ENCODE measurements around the gene PPP1R9A. TPM values are rescaled to one million over a fixed set of nuclear protein-coding genes. Genes with fewer than 3 reads are reported as not detected.
A peak's percentile ranks its signal among the peaks of the same experiment; 100 is the strongest.

Gene PPP1R9A
- total RNA-seq, 1 experiment from 2014 or later, result 15.6 TPM

DNA sequence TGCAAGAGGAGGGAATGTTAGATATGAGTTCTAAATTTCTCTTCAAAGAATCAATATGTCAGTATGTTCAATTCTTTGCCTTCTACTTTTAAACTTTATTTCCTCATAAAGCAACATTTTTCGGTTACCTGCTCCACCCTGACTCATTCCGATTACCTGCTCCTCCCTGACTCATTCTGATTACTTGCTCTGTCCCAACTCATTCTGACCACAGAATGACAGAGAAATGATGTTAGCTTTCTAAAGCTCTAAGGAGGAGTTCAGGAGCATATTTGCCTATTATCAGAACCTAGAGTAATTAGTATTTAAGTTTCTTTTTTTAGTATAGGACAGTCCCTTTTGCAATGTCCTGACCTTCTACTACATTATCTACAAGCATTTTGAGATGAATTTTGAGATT is 24.5 kb upstream of the PPP1R9A start:
- TF ChIP-seq EZH2 (IDR thresholded peaks at IDR 0.05; ENCODE audit: borderline replicate concordance, low read depth, low read length, poor library complexity, severe bottlenecking), result no peak
- TF ChIP-seq, protein P1, sequence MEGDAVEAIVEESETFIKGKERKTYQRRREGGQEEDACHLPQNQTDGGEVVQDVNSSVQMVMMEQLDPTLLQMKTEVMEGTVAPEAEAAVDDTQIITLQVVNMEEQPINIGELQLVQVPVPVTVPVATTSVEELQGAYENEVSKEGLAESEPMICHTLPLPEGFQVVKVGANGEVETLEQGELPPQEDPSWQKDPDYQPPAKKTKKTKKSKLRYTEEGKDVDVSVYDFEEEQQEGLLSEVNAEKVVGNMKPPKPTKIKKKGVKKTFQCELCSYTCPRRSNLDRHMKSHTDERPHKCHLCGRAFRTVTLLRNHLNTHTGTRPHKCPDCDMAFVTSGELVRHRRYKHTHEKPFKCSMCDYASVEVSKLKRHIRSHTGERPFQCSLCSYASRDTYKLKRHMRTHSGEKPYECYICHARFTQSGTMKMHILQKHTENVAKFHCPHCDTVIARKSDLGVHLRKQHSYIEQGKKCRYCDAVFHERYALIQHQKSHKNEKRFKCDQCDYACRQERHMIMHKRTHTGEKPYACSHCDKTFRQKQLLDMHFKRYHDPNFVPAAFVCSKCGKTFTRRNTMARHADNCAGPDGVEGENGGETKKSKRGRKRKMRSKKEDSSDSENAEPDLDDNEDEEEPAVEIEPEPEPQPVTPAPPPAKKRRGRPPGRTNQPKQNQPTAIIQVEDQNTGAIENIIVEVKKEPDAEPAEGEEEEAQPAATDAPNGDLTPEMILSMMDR (conservative IDR thresholded peaks at IDR 0.05; ENCODE audit: low read depth, low read length), result no peak
- Histone ChIP-seq H3K4me3 (ENCODE audit: low read depth, low read length, poor library complexity, severe bottlenecking) (no peak overlapping the region), H3K36me3 (ENCODE audit: insufficient read depth, low read length, poor library complexity, severe bottlenecking) (no peaks in the 10 kb centered on the region), H3K27ac (ENCODE audit: low read depth, low read length, poor library complexity, severe bottlenecking) (no peak overlapping the region), H3K27me3 (replicated peaks; ENCODE audit: insufficient read depth, low read depth, low read length, poor library complexity) (no peaks in the 10 kb centered on the region), H3K9me3 (ENCODE audit: low read depth, low read length, poor library complexity, severe bottlenecking) (peaks cover 10% of the 10 kb centered on the region), H3K4me1 (ENCODE audit: insufficient read depth, low read length, poor library complexity, severe bottlenecking) (no peaks in the 10 kb centered on the region)
- ChIA-PET POLR2A (ENCODE audit: low non-redundant PET) (interaction anchor here (0.5 kb wide), 1 partner anchor 344 kb away, joined by 8 read pairs; no protein-coding TSS in a partner anchor), CTCF (no interaction called here)
- no TSS peak for BruUV-seq (replicated peaks)
- intact Hi-C loops (cut with micrococcal nuclease; ENCODE audit: unreplicated experiment), result no loop called here
- no peak for DNase-seq (ENCODE audit: low spot score)

DNA sequence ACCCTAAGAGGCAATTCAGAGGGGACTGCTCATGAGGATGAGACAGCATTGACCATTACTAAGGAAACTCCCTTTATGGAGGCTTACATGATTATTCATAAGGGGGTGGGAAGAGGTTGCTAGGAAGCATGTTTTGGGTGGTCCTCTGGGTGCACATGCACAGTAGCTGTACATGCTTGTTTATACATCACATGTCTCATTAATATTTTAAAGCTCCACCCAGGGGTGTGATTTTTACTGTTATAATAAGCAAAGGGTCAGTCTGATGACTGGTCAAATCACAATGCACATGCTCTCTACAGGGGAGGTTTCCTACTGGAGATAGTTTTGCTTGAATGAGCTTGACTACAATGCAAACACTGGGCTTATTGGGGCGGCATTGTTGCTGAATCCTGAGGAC is 23.8 kb upstream of the PPP1R9A start:
- Histone ChIP-seq H3K27ac (ENCODE audit: low read depth, low read length, poor library complexity, severe bottlenecking) (no peak overlapping the region), H3K27me3 (replicated peaks; ENCODE audit: insufficient read depth, low read depth, low read length, poor library complexity) (no peaks in the 10 kb centered on the region), H3K4me1 (ENCODE audit: insufficient read depth, low read length, poor library complexity, severe bottlenecking) (no peaks in the 10 kb centered on the region), H3K36me3 (ENCODE audit: insufficient read depth, low read length, poor library complexity, severe bottlenecking) (no peaks in the 10 kb centered on the region), H3K4me3 (ENCODE audit: low read depth, low read length, poor library complexity, severe bottlenecking) (no peak overlapping the region), H3K9me3 (ENCODE audit: low read depth, low read length, poor library complexity, severe bottlenecking) (peaks cover 3% of the 10 kb centered on the region)
- BruUV-seq (replicated peaks), result no TSS peak
- intact Hi-C loops (cut with micrococcal nuclease; ENCODE audit: unreplicated experiment), result no loop called here
- CTCF ChIA-PET, result no interaction called here
- POLR2A ChIA-PET (ENCODE audit: low non-redundant PET), result no interaction called here
- DNase-seq (ENCODE audit: low spot score), result no peak
- TF ChIP-seq EZH2 (IDR thresholded peaks at IDR 0.05; ENCODE audit: borderline replicate concordance, low read depth, low read length, poor library complexity, severe bottlenecking), result no peak
- TF ChIP-seq, protein P1 (conservative IDR thresholded peaks at IDR 0.05; ENCODE audit: low read depth, low read length), result no peak

DNA sequence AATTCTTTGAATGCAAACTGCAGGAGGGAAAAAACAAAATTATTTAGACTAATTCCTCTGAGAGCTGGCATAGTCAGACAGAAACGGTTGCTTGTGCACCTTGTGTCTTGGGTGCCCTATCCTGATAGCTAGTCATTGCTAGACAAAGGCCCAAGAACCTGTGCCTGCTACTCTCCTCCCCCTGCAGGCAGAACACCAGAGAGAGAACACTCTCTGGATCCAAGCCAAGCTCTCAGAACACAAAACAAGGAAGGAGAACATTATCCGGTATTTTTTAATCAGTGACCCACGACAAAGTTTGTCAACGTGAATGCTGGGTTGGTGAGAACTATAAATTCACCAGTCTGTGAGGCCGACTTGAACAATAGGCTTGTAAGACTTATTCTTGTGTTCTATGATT is 18.8 kb upstream of the PPP1R9A start:
- Histone ChIP-seq H3K9me3 (ENCODE audit: low read depth, low read length, poor library complexity, severe bottlenecking) (no peaks in the 10 kb centered on the region), H3K27me3 (replicated peaks; ENCODE audit: insufficient read depth, low read depth, low read length, poor library complexity) (no peaks in the 10 kb centered on the region), H3K27ac (ENCODE audit: low read depth, low read length, poor library complexity, severe bottlenecking) (no peak overlapping the region), H3K4me1 (ENCODE audit: insufficient read depth, low read length, poor library complexity, severe bottlenecking) (peaks cover 4% of the 10 kb centered on the region), H3K4me3 (ENCODE audit: low read depth, low read length, poor library complexity, severe bottlenecking) (no peak overlapping the region), H3K36me3 (ENCODE audit: insufficient read depth, low read length, poor library complexity, severe bottlenecking) (no peaks in the 10 kb centered on the region)
- peak; percentile 63 for DNase-seq (ENCODE audit: low spot score)
- no peak for TF ChIP-seq EZH2 (IDR thresholded peaks at IDR 0.05; ENCODE audit: borderline replicate concordance, low read depth, low read length, poor library complexity, severe bottlenecking)
- TF ChIP-seq, protein P1 (conservative IDR thresholded peaks at IDR 0.05; ENCODE audit: low read depth, low read length), result peak; percentile 40
- intact Hi-C loops (cut with micrococcal nuclease; ENCODE audit: unreplicated experiment), result no loop called here
- BruUV-seq (replicated peaks), result no TSS peak
- CTCF ChIA-PET, result interaction anchor here (0.6 kb wide), 1 partner anchor 326 kb away, joined by 5 read pairs; no protein-coding TSS in a partner anchor
- POLR2A ChIA-PET (ENCODE audit: low non-redundant PET), result no interaction called here
